HG02610 (cell line): Measurements from ENCODE around the gene TREH.

Experiments
- ATAC-seq: cut with Tn5 transposase; IDR thresholded peaks from one replicate; pipeline ENCODE4 v1.9.1; 2021; ENCODE audit warnings: mild to moderate bottlenecking, moderate library complexity; ENCODE audit not compliant: unreplicated experiment

The TREH gene

GRCh38 chr11:118652681-118653181 lies 26.7 kb downstream of the TREH start:
- ATAC-seq: no peak

DNA sequence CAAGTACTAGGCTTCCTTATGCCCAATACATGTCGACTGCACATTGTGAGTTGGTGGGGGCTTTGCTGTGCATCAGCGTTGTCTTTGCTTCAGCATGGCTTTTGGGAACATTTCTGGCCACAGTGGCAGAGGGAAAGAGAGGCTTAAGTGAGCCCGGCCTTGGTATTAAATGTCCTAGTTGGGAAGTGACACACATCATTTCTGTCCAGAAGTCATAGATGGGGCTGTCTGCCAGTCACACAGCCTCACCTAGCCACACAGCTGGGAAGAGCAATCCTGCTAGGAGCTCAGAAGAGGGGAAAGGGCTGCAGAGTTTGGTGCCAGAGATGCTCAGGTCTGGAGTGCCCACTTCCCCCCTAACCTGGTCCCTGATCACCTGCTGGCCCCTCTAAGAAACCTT lies 27.6 kb downstream of the TREH start:
- no peak for ATAC-seq

DNA sequence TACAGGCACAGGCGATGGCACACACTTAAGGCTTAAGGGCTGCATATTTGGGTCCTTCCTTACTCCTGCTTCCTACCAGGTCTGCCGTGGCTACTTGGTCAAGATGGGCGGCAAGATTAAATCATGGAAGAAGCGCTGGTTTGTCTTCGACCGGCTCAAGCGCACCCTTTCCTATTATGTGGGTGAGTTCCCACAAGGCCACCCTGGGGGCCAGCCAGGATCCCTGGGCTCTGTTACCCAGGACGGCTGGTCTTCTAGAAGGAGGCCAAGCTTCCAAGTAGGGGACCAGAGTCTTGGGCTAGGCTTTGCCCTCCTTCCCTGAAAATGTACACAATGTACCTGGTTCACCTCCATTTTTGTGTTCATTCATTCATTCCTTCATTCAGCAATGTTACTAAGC lies 29.1 kb downstream of the TREH start:
- no peak for ATAC-seq

DNA sequence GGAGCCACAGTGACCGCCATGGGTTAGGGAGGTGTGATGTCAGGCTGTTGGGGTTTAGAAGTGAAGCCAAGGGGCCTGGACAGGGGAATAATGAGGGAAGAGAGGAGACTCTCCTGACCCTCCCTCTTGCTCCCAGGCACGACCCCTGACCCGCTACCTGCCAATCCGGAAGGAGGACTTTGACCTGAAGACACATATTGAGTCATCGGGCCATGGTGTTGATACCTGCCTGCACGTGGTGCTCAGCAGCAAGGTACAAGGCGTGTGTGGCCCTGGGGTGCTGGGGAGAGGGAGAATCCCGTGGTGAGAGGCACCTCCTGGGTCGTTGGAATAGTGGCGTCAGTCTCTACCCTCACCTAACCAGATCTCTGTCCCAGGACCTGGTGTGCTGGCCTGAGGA lies 29.5 kb downstream of the TREH start:
- no peak for ATAC-seq

- ATAC-seq: no peak
Measured at GRCh38 chr11:118648291-118648690, 31.2 kb downstream of the TREH start.

DNA sequence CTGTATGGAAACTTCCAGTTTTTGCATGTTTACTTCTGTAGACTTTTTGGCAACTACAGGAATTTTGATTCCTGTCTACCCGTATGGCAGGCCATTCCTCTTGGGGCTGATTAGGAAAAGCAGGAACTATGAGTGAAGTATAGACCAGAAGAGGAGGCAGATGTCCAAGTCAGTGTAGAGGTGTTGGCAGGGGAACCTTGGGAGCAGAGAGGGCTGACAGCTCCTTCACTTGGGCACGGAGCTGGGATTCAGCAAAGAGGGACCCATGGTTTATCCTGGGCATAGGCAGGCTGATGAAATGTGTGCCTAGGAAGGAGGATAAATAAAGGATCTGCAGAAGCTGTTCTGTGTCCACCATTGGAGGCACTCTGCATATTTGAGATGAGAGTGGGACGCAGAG lies 33.1 kb downstream of the TREH start:
- no peak for ATAC-seq

DNA sequence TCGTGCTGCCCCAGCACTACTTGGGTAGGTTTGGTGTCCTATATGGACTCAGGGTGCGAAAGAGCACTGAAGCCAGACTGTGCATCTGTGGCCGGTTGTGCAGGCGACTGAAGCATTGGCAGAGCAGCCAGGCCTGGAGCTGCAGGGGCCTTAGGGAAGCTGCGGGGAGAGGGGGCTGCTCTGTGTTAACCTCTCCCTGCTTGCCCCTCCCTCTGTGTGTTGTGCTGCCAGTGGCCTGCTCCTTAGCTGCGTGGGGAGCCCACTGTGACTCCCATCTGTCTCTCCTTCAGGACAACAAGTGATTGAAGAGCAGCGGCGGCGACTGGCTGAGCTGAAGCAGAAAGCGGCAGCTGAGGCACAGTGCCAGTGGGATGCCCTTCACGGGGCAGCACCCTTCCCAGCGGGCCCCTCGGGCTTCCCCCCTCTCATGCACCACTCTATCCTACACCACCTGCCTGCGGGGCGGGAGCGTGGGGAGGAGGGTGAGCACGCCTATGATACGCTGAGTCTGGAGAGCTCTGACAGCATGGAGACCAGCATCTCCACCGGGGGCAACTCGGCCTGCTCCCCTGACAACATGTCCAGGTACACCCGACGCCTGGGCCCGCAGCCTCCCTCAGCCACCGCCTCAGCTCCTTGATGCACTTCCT lies 34.3 kb downstream of the TREH start:
- no peak for ATAC-seq

GRCh38 chr11:118644496-118644895 lies 35.0 kb downstream of the TREH start:
- ATAC-seq: no peak

- ATAC-seq: no peak
Measured at GRCh38 chr11:118643995-118644345, 35.5 kb downstream of the TREH start.

GRCh38 chr11:118643142-118643994 lies 36.1 kb downstream of the TREH start:
- no peak for ATAC-seq

GRCh38 chr11:118641397-118642019 lies 37.9 kb downstream of the TREH start:
- ATAC-seq: no peak

DNA sequence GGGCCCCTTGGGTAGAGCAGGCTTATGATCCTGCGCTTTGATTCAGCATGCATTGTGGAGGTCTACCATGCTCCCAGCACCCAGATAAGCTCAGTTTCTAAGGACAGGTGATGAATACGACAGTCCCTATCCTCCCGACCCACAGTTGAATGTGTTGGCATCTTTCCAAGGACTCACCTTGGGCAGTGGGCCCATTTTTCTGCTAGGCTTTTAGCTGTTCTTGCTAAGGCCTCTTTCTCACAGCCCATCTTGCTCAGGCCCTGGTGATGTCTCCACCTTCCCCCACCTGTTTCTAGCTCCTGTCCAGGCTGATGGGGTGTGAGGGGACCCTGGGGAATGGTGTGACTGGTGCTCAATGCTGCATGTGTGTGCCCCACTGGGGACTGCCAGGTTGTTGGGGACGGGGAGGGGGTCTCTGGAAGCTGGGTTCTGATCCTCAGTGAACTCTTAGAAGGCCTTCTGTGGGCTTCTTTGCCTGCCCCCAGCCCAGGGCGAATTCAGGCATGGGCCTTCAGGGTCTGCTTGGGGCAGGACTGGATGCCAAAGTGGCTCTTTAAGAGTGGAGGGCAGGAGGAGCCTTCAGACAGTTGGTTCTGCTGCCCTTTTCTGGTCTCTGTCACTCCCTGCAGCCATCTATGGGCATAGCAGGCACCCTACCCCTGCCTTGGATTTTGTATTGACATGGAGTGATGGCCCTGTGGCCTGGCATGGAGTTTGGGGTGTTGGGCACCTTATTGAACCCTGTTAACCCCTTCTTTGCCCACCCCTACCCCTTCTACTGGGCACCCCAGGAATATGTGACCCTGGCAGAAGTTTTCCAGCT lies 38.9 kb downstream of the TREH start:
- no peak for ATAC-seq

- no peak for ATAC-seq
Measured at GRCh38 chr11:118639899-118640298, 39.6 kb downstream of the TREH start.

DNA sequence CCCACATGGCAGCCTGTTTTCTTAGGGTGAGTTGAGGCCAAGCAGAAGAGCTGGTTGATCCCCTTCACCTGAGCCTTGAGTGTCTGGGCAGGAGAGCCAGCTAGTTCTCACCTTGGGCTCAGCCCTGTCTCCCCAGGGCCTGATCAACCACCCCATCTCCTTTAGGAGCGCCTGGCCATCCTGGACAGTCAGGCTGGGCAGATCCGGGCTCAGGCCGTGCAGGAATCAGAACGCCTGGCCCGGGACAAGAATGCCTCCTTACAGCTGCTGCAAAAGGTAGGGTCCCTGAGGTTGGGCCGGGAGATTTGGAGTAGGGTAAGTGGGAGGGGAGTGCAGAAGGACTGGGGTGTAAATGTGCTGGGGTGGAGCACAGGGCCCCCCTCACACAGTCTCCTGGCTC lies 40.7 kb downstream of the TREH start:
- no peak for ATAC-seq

- no peak for ATAC-seq
Measured at GRCh38 chr11:118636569-118637290, 42.7 kb downstream of the TREH start.

DNA sequence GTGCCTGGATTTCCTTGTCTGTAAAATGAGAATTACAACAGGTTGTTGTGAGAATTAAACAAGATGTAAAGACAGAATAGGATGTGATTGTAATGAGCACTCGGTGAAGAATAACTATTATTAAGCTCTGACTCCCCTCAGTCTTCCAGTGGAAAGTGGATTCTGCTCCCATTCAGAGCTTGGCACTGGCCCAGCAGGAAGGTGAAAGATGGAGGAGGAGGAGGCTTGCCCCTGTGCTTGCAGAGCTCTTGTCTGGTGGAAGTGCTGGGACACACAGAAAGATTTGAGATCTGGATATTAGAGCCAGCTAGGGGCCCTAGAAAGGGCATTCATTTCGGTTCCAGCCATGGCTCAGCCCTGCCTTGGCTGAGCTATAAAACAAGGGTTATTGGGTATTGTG lies 43.8 kb downstream of the TREH start:
- no peak for ATAC-seq

DNA sequence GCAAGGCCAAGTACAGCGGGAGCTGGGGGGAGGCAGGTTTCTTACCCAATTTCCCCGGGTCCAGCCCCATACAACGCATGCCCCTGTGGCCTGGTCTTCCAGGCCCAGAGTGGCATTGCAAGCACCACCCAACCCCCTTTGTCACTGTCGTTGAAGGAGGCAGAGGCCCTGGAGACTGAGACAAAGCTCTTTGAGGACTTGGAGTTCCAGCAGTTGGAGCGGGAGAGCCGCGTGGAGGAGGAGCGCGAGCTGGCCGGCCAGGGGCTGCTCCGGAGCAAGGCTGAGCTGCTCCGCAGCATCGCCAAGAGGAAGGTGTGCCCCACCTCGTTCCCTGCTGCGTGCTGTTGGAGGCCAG lies 44.2 kb downstream of the TREH start:
- no peak for ATAC-seq

DNA sequence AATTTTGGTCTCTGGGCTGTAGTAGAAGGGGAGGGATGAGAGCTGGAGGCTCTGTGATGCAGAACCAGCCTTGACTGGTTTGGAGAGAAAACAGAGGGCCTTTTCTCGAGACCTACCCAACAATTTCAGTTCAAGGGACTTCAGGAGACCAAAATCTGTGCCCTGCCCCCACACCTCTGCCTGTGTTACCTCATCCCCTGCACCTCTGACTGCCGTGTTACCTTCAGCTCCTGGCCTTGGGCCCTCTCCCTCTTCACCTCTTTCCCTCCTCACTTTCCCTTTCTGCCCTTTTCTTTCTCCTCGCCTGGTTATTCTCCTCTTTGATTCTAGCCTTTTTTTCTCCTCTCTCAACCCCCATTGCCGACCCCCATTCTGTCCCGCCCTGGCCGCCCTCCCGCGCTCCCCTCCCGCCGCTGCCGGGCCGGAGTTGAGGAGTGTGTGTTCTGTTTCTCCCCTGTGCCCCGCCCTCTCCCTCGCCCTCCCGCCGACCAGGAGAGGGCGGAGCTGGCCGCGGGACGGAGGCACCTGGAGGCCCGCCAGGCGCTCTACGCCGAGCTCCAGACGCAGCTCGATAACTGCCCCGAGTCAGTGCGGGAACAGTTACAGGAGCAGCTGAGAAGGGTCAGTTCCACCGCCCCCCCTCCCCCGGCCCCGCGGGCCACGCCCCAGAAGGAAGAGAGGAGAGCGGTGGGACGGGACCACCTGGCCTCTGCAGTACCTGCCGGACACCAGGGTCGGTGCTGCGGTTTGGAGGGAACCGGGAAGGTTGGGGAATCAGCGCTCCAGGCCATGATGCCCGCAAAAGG lies 44.8 kb downstream of the TREH start:
- no peak for ATAC-seq

DNA sequence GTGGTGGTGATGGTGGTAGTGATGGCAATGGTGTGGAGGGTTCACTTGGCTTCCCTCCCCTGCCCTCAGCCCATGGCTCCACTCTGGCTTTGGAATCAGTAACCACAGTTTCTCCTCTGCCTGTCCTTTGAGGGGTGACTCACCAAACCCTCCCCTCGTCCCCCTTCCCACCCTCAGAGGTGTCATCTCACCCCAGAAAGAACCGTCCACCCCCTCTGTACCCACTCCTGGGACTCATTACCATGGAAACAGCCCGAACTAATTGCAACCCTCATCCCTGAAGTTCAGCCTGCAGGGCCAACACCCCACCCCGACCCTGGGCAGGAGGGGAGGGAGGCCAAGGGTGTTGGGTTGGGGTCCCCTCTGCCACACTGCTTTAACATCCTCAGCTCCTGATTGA lies 45.5 kb downstream of the TREH start:
- ATAC-seq: no peak

DNA sequence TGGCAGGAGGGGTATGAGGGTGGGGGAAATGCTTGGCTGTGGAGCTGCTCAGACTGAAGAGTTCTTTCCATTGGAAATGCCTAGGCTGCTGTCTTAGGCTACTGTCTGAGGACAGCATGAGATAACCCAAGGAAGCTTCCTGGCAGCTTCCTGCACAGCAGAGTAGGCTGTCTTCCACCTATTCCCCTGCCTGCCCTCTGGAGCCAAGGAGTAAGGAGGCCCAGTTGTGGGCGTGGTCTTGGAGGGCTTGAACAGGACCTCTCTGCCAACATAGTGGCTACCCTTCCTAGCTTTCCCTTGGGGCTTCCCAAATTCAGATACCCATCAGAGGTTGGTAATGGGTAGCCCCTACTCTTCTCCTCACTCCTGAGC lies 46.1 kb downstream of the TREH start:
- no peak for ATAC-seq
